Measurements from ENCODE around the gene DTHD1. TPM values are rescaled to one million over a fixed set of nuclear protein-coding genes. Genes with fewer than 3 reads are reported as not detected.

Gene DTHD1
- total RNA-seq (2014; rRNA removed; shearing (Covaris generic); ENCODE audit: low replicate concordance), result not detected in 2 replicates

- Histone ChIP-seq H3K27me3 (no peaks in the 10 kb centered on the region), H3K4me3 (no peak within 1 kb of the TSS), H3K36me3 (no peaks in the 10 kb centered on the region), H3K9me3 (no peaks in the 10 kb centered on the region)
- DNase-seq, result no peak
Observed at GRCh38 chr4:36281384-36282106, at the start of gene DTHD1. DTHD1 (plus strand) TSS chr4:36281616; CDS start chr4:36281759, 143 bp downstream.

DNA sequence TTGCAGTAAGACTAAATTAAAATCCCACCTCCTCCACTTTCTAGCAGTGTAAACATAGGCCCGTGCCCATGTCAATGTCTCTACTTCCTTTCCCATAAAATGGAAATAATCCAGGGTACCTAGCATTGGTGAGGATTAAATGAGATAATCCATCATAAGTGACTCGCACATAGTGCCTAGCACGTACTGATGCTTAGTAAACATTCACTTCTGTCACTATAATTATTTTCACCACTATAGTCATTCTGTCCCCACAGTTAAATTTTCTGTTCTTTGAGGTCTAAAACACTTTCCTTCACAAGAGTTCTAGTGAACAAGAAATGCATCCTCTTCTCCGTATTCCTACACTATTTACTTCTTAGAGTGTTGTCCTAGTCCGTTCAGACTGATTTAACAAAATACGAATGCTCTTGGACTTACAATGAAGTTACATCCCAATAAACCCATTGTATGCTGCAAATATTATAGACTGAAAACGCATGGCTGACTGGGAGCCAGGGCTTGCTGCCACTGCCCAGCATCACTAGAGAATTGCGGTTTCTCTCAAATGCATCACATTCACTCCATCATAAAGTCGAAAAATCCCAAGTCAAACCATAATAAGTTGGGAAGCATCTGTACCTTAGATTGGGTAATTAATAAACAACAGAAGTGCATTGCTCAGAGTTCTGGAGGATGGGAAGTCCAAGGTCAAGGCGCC, 47.7 kb upstream of the DTHD1 start:
- H3K4me3 ChIP-seq, result no peak overlapping the region
- H3K27me3 ChIP-seq, result no peaks in the 10 kb centered on the region
- DNase-seq, result no peak
- H3K9me3 ChIP-seq, result no peaks in the 10 kb centered on the region
- no peaks in the 10 kb centered on the region for H3K36me3 ChIP-seq

GRCh38 chr4:36235306-36235705, 46.1 kb upstream of the DTHD1 start:
- no peak for DNase-seq
- no peaks in the 10 kb centered on the region for H3K27me3 ChIP-seq
- H3K4me3 ChIP-seq, result no peak overlapping the region
- no peaks in the 10 kb centered on the region for H3K9me3 ChIP-seq
- no peaks in the 10 kb centered on the region for H3K36me3 ChIP-seq

DNA sequence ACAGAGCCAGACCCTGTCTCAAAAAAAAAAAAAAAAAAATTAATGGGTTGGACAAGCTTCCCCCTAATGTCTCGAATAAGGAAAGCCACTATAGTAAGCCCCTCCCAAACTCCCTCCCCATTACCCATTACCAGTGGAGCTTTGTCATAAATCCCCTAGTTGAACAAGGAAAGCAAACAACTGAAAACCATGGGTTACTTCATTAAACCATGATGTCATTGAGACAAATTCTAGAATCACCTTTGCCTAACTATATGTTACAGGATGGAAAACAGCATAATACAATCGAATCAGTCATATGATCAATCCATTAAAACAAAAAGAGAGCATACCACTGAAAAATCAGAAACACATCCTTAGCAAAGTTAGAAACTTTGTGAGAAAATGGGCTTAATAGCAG, 45.3 kb upstream of the DTHD1 start:
- H3K4me3 ChIP-seq, result no peak overlapping the region

DNA sequence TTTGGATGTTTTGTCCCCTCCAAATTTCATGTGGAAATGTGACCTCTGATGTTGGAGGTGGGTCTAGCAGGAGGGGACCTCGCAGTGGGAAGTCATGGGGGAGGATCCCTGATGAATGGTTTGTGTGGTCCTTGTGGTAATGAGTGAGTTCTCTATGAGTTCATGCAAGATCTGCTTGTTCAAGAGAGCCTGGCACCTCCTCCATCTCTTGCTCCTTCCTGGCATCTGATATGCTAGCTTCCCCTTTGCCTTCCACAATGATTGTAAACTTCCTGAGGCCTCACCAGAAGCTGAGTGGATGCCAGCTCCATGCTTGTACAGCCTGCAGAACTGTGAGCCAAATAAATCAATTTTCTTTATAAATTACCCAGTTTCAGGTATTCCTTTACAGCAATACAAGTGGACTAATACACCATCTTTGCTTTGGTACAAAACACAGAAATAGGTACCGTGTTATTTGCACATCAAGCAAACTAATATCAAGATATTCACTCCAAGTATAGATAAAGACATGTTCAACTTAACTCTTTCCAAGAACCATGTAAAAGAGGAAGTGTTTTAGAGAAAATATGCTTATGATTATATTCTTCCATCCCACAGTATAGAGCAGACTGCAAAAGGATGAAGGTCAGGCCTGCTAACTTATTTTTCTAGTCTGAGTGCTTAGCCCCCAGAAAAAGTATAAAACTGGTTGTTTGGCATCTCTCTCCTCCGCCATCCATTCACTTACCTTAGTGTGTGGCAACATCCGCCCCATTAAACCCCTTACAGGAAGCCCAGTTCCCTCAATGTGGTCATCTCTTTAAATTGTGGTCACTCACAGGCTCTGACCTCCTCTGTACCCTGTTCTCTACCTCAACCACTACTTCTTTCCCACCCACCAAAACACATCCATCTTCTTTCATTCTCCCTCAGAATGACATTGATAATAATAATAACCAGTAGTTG, 43.8 kb upstream of the DTHD1 start:
- H3K4me3 ChIP-seq, result no peak overlapping the region
- no peaks in the 10 kb centered on the region for H3K27me3 ChIP-seq
- H3K9me3 ChIP-seq, result no peaks in the 10 kb centered on the region
- H3K36me3 ChIP-seq, result no peaks in the 10 kb centered on the region
- DNase-seq, result no peak

More for the DNA sequence above, 45.3 kb upstream of the DTHD1 start:
- no peaks in the 10 kb centered on the region for H3K27me3 ChIP-seq
- H3K36me3 ChIP-seq, result no peaks in the 10 kb centered on the region
- DNase-seq, result no peak
- H3K9me3 ChIP-seq, result no peaks in the 10 kb centered on the region

DNA sequence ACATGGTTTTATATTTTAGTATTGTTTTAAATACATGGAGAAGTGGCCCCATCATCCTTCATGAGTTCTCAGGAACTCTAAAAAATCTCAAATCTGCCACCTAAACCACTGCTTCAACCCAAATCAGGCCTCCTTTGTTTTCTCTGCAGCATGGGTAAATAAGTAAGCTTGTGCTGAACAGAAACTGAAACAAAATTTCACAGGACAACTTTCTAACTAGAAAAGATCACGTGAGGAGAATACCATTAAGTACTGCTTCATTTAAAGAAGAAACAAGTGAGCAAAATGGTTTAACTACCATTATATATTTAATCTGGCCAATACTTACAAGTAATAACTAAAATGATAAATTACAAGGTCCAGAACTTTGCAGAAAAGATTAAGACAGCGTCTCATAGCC, 39.6 kb upstream of the DTHD1 start:
- H3K27me3 ChIP-seq, result no peaks in the 10 kb centered on the region
- no peaks in the 10 kb centered on the region for H3K36me3 ChIP-seq
- H3K4me3 ChIP-seq, result peak overlapping the region; percentile 60
- no peak for DNase-seq
- no peaks in the 10 kb centered on the region for H3K9me3 ChIP-seq

DNA sequence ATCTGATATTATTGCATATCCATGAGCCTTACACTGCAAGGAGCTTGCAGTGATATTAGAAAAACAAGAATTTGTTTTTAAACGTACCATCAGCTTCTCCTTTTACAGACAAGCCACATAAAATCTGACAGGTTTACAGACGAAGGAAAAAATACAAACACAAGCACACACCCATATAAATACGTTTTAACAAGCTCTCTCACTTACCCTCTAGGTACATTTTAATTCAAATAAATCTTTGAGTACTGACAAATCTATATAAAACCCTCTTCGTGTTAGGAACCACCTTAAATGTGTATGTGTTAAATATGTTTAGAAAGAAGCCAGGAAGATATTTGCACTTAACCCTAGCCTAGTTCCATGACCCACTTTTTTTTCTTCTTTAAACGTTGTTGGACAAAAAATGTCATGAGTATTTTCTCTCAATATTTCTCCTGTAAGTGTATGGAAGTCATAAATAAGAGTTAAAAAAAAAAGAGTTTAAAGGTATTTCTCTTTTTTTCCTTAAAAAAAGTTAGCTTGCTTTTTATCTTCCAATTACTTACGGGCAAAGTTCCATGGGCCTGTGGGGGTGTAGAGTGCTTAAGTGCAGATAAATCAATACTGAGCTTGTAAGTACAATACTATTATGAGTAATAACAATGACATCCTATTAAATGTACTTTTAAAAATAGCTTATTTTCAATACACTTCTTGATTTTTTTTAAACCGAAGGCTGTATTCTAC, 38.6 kb upstream of the DTHD1 start:
- H3K27me3 ChIP-seq, result no peaks in the 10 kb centered on the region
- H3K4me3 ChIP-seq, result peak overlapping the region; percentile 60
- DNase-seq, result no peak
- no peaks in the 10 kb centered on the region for H3K9me3 ChIP-seq
- no peaks in the 10 kb centered on the region for H3K36me3 ChIP-seq

GRCh38 chr4:36243355-36244256, 37.8 kb upstream of the DTHD1 start:
- Histone ChIP-seq H3K4me3 (peak overlapping the region; percentile 60), H3K9me3 (no peaks in the 10 kb centered on the region), H3K27me3 (no peaks in the 10 kb centered on the region), H3K36me3 (no peaks in the 10 kb centered on the region)
- DNase-seq, result peak; percentile 63

DNA sequence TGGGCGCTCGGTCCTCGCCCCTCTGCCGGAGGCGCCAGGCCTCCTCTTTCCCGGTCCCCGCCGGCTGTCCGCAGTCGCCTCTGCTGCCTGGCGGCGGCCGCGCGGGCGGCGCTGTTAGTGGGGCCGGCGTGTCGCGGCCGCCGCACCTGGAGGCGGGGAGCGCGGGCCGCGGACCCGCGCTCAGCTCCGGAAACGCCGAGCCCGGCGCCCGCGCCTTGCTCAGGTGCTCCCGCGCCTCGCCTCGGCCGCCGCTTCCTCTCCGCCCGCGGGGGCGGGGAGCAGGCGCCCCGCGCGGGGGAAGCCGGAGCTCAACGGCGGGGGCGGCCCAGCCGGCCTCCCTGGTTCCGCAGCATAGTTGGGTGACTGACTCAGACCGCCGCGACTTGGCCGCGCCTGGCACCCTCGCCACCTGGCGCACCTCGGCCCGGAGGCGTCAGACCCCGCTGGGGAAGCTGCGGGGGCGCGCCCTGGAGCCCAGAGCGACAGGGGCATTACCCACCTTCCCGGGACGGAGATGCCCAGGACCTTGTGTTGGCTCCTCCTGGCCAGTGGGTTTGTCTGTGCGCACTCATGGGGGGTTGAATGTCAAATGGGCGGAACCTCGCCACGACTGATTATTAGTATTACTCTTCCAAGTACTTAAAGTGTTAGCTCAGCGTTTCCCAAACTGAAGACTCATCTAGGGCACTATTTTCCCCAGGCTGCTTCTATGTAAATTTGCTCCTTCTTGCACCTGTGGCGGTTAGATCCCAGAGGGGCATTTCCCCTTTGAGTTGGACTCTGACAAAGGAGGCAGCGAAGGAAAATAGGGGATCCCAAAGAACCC, 36.9 kb upstream of the DTHD1 start, which contains the start of gene ARAP2:
ARAP2 (minus strand) TSS at position 258 of the 826 bp plus-strand sequence. CDS start 15,028 bp downstream, outside the sequence.
- peak within 1 kb of the TSS; percentile 60 for H3K4me3 ChIP-seq
- DNase-seq, result peak; percentile 70
- H3K36me3 ChIP-seq, result no peaks in the 10 kb centered on the region
- no peaks in the 10 kb centered on the region for H3K9me3 ChIP-seq
- no peaks in the 10 kb centered on the region for H3K27me3 ChIP-seq

GRCh38 chr4:36249610-36250009, 31.8 kb upstream of the DTHD1 start:
- Histone ChIP-seq H3K27me3 (no peaks in the 10 kb centered on the region), H3K36me3 (no peaks in the 10 kb centered on the region), H3K9me3 (no peaks in the 10 kb centered on the region), H3K4me3 (no peak overlapping the region)
- DNase-seq, result no peak

DNA sequence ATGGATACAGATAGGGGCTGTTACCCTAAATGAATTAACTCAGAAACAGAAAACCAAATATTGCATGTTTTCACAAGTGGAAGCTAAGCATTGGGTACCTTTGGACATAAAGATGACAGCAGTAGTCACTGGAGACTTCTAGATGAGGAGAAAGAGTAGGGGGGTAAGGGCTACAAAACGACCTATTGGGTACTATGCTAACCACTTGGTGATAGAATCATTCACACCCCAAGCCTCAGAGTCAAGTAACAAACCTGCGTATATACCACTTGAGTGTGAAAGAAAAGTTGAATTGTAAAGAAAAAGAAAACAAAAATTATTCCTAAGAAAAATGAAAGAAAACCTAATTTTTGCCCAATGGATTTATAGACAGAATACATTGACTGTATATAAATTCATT, 29.4 kb upstream of the DTHD1 start:
- DNase-seq, result no peak
- Histone ChIP-seq H3K27me3 (no peaks in the 10 kb centered on the region), H3K9me3 (no peaks in the 10 kb centered on the region), H3K4me3 (no peak overlapping the region), H3K36me3 (no peaks in the 10 kb centered on the region)

GRCh38 chr4:36254371-36254770, 27.0 kb upstream of the DTHD1 start:
- Histone ChIP-seq H3K9me3 (no peaks in the 10 kb centered on the region), H3K36me3 (no peaks in the 10 kb centered on the region), H3K27me3 (no peaks in the 10 kb centered on the region), H3K4me3 (no peak overlapping the region)
- DNase-seq, result no peak

- Histone ChIP-seq H3K36me3 (no peaks in the 10 kb centered on the region), H3K4me3 (no peak overlapping the region), H3K9me3 (no peaks in the 10 kb centered on the region), H3K27me3 (no peaks in the 10 kb centered on the region)
- no peak for DNase-seq
Observed at GRCh38 chr4:36255577-36255976, 25.8 kb upstream of the DTHD1 start.

DNA sequence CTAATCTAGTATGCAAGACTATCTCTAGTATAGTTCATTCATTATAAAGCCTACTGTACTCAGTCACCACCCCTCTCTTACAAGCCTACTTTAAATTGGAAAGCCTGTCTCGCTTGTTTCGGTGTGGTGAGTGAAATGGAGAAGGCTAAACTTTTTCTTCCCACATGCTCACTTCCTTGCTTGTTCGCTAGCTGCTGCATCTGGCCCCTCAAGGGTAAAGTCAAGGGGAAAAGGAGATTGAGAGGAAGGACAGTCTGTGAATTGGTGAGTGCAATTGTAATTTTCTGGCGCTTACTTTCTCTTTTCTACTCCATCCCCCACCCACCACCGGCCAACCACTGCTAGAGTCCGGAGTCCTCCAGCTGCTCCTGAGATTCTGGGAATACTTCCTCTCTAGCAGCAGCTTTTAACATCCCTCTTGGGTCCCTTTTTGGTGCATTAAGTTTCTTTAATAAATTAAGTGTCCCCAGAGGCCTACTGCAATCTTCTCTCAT, 25.0 kb upstream of the DTHD1 start:
- no peaks in the 10 kb centered on the region for H3K27me3 ChIP-seq
- no peak overlapping the region for H3K4me3 ChIP-seq
- no peak for DNase-seq
- no peaks in the 10 kb centered on the region for H3K9me3 ChIP-seq
- H3K36me3 ChIP-seq, result no peaks in the 10 kb centered on the region
